ENCODE measurements around the gene ABCF2.
A peak's percentile ranks its signal among the peaks of the same experiment; 100 is the strongest.

Gene ABCF2

DNA sequence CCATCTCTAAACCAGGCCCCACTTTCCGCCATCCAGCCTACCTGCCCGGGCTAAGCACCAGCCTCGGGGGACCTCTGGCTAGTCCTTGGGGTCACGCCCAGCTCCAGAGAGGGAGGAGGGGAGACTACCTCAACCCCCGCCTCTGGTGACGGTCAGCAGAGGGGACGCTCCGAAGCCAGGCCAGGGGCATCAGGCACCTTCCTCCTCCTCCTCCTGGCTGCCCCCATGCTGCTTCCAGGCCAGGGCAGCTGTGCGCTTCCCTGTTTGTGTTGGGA, 25.5 kb upstream of the ABCF2 start:
- DNase-seq, result no peak

DNA sequence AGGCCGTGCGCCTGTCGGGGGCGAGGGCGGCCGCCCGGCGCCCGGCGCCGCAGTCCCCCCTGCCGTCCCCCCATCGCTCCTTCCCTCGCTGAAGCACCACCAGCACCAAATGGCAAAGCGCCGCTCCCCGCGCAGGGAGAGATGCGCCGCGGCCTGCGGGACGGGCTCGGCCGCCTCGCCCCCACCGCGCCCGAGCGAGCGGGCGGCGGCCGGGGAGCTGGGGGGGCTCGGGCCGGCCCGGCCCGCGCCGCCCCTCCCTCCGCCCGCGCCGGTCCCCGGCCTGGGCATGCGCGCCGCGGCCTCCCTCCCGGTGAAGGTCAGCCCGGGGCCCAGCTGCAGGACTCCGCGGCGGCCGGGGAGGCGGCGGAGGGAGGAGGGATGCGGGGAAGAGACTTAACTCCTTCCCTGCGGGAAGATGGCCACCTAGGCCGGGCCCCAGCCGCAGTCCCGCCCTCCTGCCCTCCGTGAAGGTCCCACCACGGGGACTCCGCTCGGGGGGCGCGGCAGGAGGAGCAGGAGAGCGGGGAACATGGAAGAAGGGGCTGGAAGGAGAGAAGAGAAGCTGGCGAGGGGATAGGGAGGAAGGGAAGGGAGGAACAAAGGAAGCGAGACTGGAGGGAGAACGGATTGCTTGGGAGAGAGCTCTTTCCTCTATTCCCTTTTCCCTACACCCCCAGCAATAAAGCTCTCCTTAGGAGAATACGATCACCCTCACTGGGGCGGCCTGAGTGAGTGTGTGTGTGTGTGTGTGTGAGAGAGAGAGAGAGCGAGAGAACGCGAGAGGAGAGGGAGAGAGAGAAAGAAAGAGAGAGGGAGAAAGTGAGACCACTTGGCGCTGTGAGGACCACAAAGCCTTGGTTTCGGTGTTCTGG, 24.9 kb upstream of the ABCF2 start:
- no peak for DNase-seq

DNA sequence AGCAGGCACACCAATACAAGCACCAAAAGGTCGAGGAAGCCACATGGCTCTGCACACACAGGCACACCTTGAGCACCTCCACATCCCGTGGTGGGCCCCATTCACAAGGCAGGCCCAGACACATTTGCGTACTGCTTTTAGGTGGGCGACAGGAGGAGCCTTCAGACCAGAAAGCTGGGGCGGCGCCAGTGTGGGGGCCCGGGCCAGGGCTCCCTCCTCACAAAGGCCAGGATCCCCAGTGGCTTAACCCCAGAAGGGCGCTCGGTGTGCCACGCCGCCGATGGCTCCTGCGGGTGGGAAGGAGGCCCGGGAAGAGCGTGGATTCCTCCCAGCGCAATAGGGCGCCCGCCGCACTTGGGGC, 24.3 kb upstream of the ABCF2 start:
- DNase-seq, result no peak

DNA sequence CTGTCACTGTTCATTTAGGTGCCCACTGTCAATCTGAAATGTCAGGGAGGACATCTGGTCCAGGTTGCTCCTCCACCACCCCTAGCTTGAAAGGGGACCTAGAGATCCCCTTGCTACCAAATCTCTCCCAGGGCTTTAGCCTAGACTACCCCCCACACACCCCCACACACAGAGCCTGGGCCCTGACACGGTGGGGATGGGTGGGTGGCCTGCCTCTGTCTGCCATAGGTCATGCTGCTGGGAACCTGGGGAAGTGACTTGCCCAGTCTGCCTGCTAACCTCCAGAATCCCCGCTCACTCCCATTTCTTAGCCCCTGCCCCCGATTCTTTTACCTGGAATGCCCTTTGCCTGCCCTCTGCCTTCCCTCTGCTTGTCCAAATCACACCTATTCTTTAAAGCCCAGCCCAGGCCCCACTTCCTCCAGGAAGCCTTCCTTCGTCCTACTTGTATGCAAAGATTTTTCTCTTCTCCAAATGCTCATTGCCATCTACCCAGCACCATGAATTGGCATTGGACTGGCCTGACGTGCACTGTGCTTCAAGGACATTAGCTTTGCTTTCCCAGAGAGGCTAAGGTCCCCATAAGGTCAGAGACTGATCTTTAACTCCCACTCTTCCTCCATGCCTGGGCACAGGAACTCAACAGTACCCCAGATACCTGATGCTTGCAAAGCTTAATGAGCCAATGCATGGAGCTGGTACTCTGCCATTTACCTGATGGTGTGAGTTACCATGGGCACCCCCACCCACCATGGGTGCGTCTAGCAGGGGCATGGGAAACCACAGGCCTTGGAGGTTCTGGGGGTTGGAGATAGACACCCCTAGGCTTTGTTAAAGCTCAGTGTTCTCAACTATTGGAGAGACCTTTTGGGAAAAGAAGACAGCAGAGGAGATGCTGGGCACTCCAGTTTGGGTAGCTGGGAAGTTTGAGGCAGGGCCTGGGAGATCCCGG, 23.5 kb upstream of the ABCF2 start:
- no peak for DNase-seq

DNA sequence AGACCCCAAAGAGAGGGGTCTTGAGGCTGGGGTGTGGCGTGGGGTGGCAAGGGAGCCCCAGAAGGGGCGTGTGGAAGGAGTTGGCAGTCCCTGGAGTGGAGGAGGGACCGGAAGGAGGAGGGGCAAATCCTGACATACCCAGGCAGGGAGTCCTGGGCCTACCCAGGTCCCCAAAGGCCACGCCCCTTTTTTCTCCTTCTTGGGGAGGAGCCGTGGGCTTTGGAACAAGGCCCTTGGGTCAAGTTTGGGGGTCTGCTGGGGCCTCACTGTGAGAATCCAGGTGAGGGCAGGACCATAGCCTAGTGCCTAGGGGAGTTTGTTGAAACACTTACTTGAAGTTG, 22.7 kb upstream of the ABCF2 start:
- no peak for DNase-seq

DNA sequence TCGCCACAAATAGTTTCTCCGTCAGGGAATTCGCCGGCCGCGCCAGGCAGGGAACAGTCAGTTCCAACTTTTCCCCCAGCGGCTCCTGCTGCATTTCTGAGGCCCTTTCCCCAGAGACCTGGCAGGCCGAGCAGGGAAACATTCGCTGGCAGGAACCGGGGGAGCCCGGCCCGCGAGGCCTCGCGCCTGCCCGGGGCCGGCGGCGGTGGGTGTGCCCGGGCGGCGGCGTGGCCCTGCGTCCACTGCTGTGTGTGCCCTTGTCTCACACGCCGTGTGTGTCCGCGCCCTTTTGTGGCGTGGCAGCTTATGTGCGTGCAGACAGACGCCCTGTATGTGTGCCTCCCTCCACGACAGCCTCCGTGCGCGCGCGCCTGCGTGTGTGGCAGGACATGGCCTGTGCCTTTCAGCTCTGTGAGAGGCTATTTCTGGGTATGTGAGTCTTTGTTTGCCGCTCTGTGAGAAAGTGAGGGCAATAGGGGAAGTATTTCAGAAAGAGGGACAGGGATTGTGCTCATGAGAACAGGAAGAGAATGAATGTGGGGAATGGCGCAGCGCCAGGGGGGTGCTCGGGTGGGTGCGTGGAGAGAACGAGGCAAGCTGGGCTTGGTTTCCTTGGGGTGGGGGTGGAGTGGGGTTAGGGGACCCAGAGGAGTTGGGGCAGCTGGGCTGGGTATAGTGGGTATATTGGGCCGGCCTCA, 22.2 kb upstream of the ABCF2 start:
- DNase-seq, result peak; percentile 40

DNA sequence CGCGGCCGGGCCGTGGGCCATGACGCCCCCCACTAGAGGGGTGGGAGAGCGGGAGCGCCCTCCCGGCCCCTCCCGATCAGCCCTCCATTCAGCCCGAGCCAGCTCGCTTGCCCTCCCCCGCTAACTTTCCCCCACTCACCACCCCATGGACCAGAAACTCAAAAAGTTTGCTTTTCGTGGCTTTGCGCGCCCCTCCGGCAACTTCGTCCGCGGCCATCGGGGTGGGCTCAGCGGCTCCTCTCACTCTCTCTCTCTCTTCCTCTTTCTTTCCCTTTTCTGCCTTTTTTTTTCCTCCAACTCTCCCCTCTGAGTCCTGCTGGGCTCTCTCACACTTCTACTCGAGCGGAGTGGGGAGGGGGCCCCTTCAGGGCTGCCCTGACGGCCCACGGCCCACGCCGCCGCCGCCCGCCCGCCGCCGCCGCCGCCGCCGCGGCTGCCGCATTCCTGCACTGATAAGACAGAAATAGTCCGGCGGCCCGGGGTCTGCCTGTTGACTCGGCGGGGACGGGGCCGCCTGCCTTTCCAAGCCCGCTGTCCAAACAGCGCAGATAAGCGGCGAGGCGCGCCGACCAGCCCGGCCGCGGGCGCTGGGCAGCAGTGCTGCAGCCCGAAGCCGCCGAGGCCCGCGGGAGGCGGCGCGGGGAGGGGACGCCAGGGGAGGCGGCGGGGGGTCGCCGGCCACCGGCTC, 21.5 kb upstream of the ABCF2 start, which contains the start of gene SMARCD3:
SMARCD3 (minus strand) TSS at position 349 of the 688 bp plus-strand sequence; CDS start at position 217, 132 bp downstream.
- DNase-seq, result peak; percentile 32

DNA sequence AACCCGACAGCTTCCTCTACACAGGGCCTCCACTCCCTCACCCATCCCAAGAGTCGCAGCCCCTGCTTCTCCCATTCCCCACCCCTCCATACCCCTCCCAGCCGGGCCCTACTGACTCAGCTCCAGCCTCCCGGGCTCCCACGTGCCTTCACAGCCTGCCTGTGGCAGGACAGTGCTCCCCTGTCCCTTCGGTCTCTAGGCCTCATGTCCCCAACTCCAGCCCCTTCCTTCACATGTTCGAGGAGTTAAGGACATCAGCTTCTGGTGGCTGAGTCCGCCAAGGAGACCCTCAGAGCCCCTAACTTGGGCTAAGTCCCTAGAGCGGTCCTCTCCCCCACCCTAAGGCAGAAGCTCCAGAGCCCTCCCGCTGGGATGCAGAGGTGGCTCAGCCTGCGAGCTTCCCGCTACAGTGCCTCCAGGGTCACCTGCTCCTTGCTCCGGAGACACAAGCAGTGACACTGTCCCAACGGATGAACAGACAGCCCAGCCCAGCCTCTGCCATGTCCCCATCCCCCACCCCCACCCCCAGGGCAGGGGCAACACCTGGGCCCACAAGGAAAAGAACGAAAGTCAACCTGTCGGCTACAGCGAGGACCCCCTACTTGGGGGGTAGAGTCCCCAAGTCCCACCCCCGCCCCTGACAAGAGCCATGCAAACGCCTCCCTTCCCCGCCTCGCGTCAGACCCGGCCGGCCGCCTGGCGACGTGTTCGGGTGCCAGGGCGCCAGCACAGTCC, 20.8 kb upstream of the ABCF2 start:
- no peak for DNase-seq

DNA sequence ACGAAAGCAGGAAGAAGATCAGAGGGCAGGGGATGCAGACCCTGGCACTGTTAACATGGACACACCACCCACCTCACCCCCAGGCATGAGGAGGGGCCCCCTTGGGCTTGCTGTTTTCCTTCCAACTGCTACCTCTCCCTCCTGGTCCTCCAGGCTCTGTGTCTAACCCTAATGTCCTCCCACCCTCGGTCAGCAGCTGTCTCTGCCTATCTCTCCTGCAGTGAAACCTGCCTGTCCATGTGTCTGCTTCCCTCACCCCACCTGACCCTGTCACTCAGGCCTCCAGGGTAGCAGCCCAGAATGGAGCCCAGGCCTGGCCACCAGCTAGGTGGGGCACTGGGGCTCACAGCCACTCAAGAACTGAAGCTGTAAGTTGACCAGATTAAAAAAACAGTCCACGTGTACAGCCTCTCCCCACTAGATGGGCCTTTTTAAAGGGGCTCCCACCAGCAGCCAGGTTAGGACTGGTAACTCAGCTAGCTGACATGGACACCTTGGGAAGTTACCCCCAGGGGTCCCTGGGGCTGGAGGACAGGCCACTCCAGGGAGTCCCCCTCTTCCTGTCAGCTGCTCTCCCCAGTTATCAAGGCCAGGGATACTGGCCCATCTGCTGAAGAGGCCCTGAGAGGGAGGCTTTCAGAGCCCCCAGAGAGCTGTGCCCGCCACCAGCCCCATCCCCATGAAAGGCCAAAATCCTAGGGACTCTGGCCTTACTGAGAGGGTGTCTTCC, 20.0 kb upstream of the ABCF2 start:
- no peak for DNase-seq

DNA sequence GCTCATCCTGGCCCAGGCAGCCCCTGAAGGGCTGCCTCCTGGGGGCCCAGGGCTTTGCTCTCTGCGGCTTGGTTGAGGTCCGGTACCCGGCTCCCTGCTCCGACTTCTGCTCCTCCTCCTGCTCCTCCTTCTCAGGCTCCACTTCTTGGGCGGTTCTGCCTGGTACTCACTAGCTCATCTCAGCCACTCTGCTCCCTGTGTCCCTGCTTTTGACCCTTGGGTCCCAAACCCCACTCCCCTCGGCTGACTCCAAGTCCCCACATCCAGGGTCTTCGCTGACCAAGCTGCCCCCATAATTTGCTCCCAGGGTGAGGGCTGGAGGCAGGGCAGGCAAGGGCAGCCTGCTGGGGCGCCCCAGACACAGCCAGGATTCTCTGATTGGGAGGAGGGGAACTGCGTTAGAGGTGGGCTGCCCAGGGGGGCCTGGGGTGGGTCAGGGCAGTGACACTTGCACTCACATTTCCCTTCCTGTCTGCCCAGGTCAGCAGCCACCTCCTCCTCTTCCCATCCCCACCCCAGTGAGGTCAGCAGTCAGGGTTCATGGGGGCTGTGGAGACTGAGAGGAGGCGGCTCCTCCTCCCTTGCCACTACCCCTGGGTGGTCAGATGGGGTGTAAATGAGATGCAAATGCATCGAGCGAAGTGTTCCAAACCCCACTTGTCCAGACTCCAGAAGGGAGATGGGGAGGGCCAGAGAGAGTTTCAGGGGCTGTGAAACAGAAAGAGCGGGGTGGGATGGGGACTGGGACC, 19.3 kb upstream of the ABCF2 start:
- DNase-seq, result no peak

DNA sequence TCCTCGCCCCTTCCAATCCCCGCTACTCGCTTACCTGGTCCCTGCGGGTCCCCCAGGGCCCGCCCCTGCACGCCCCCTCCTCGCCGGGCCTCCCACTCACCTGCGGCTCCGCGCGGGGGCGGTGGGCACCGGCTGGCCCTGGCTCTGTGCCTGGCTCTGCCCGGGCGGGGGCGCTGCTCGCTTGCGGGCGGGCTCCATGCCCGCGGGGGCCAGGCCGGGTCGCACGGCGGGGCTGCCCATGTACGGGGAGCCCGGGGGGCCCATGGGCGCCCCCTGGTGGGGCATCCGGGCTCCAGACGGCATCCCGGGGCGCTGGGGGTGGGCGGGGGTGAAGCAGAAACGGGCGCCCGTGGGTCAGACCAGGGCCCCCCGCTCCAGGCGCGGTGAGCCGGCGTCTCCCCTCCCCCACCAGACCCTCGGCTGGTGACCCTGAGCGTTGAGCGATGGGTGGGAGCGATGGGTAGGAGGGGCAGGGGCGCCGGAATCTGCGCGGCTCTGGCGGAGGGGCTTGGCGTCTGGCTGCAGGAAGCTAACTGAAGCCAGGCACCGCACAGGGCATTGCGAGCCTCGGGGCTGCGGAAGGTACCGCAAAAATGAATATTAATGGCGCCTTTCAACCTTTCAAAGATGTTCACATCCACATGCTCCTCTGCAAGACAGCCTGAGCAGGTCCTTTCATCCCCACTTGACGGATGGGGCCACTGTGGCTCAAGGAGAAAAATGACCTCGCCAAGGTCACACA, 18.5 kb upstream of the ABCF2 start:
- peak; percentile 63 for DNase-seq

DNA sequence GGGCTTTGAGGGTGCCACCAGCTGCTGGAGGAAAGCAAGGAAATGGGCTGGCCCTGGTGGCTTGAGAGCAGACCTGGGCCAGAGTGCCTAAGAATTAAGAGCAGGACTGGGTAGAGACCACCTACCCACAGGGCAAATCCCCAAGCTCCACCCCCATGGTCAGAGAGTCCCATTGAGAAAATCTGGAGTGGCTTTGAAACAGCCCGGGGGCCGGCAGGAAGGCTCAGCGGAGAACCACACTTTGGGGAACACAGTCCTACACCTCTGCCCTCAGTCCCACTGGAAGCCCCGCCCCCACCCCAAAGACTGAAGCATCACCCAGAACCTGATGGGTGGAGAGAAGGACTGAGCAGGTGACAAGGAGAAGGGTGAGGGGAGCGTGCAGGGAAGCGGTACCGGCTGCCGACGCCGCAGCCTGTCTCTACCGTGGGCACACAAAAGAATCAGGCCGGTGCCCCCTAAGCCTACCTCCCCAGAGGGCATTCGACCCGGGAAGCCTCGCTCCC, 17.9 kb upstream of the ABCF2 start:
- no peak for DNase-seq

DNA sequence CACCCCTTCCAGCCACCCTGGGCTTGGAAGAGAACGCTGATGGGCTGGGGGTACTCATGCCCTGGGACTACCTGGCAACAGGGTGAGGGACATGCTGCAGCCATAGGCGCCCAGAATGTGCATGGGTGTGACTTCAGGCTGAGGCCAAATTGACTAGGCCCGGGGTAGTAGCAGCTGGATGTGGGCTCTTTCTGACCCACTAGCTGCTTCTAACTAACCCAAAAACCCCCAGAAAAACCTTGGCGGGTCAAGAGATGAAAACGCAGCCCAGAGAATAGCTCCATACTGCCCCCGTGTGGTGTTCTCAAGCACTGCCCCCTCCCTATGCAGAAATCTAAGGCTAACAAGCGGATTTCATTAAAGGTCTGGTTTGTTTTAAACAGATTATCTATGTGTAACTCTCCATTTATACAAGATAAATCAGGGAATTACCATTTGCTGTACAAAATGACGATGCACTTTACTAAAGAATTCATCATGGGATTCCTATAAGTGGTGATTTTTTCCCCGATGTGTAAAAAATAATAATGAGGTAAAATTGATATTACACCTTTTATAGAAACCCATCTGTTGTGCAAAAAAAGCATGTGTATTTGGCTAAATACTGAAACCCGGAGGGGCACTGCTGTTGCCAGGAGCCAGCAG, 17.3 kb upstream of the ABCF2 start:
- peak; percentile 56 for DNase-seq

DNA sequence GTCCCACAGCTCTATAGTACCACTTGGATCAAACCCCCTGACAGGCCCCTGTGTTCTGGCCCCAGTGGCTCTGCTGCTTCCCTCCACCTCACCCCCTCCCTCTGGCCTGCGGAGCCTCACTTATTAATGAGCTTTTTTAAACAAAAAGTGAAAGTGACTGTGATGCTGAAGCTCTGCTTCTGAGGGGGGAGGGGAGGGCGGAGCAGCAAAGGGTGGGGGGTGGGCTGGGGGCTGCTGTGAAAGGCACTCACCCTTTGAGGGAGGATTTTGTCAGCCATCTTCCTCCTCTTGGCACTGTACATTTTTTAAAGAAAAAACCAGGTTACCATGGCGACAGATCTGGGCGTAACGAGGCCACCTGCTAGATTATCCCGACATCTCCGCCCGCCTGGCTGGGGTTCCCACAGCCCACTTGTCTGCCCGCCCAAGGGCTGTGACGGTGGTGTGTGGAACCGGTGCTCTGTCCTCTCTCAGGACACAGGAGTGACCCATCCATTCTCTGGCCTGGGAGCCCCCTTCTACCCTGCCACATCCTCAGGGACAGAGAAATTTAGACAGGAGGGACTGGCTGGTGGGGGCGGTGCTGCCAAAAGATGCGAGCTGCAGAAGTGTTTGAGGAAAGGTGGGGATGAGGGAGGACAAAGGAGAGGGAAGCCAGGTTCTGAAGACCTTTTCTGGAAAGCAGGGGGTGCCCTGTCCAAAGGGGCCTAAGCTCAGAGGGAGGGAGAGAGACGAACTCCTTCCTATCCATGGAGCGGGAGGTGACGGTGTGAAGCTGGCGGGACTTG, 16.6 kb upstream of the ABCF2 start:
- DNase-seq, result peak; percentile 37

DNA sequence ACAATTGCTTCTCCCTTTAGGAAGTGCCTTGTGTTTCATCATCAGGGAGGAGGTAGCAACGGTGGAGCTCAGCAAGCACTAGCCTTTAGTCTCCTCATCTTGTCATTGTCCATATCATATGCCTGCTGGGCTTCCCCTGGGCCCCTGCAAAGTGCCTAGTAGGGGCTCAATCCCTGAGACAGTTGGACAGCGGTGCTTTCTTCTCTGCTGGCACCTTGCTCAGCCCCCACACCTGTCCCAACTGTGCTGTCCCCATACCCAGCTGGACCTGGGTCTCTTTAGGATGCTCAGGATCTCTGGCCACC, 16.0 kb upstream of the ABCF2 start:
- no peak for DNase-seq

DNA sequence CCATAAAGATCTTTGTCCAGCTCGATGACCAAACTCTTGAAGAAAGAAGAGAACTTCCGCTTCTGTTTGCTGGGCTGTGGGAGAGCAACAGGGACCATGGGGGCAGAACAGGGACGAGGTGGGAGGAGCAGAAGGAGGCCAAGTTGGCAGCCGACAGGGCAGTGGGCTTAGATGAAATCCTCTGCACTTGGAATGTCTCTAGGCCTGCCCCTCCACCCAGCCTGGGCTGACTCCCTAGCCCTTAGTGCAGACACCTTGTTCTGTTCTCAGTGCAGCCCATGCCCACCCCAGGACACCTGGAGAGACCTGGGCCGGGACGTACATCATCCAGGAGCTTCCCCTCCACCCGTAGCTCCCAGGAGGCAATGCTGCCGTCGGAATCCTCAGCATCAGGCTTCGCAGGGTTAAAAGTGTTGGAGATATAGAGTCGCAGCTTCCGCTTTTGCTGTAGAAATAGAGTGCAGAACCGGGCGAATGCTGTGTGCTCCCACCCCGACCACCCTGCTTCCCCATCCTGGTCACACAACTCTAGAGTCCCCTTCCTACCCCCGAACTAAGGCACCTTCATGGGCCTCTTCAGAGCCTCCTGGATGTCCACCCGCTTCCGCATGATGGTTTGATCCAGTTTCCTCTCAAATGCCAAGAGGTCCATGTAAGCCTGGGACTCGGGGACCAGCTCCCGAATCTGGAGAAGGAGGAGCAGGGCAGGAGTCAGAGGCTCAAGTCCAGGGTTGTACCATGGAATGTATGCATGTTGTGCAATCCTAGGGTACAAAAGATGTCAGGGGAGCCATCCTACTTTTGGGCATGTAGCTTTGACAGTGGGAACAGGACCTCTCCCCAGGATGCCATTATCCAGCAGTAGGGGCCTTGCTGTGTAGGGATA, 15.4 kb upstream of the ABCF2 start:
- no peak for DNase-seq

DNA sequence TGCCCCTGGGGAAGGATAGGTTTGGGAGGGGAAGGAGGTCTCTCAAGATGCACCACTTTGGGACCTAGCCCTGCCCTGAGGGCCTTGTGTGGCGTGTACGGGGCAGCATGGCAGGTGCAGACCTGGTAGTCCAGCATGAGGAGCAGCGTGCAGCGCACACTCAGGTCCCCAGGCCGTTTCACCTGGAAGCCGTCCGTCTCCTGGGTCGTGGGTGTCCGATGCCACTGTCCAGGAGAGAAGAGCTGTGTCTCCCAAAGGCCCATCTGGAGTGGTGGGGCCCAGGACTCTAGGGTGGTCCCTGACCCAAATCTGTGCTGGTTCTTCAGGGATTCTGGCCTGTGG, 14.7 kb upstream of the ABCF2 start:
- no peak for DNase-seq

All from activated CD4-positive, alpha-beta T cell treated with anti-CD3 and anti-CD28 coated beads, Interleukin-2, amount 50 U/mL, for 1 hour (primary cell).